Measurements from ENCODE around the gene GNA15.

Gene GNA15

DNA sequence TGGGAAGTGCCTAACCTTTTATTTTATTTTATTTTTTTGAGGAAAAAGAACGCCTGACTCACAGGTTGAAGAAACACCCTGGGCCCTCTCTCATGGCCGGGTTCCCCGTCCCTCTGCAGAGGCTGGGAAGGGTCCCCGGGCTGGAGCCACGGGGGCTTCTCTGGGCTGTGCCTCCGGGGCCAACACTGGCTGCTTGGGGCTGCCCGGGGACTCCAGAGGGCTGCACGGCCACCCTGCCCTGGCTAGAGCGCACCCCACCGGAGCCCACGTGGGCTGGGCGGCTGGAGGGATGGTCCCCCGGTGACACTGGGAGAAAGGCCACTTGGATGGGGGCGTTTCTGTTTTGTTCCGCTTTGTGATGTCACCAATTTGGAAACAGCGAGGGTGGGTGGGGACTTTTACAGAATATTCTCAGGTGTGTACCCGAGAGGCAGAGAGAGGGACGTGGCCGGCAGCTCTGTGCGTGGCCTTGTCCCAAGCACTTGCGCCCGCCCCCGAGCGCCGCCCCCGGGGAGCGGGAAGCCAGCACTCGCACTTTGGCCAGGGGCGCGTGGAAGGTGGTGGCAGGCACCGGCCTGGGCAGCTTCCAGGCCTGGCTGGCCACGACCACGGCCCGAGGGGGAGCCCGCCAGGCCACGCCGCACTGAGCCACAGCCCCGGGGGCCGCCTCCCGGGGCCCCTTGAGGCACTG, 13.9 kb upstream of the GNA15 start:
- DNase-seq, result no peak

DNA sequence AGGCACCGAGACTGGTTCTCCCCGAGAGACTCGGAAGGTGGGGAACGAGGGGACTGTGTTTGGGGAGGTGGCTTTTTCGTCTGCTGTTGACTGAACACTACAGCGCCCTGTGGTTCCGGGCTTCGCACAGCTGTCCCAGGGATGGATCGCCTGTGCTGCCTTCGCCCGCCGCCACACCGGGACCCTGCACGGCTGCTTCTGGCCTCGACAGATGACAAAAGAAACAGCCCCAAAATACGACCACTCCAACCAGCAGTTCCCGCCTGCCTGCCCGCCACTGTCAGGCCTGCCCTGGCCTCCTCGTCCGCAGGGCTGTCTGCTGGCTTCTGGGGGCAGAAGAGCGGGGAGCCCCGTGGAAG, 13.3 kb upstream of the GNA15 start:
- no peak for DNase-seq

DNA sequence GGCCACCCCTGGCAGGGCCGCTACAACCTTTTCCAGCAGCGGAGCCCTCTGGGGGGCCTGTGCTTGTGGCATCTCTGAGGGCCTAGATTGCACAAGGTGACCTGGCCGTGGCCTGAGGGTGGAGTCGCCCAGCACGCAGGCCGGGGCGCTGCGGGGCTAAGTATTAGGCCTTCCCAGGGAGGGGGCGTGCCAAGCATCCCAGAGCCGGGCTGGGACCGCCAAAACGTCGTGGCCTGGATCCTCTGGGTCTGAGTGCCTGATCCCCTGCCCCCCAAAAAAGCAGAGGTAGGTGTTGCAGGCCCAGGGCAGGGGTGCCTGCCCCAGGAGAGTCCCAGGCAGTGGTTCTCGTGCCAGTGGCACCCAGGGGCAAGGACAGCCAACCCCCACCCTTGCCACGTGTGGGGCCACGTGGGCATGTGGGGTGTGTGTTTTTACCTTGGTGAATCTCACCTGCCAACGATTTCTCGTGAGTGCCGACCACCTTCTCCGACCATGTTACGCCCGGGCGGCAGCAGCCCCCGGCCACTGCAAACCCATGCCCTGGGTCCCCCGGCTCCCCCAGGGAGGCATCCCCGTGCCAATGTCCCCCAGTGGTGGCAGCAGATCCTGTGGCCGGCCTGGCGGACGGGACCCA, 12.6 kb upstream of the GNA15 start:
- no peak for DNase-seq

DNA sequence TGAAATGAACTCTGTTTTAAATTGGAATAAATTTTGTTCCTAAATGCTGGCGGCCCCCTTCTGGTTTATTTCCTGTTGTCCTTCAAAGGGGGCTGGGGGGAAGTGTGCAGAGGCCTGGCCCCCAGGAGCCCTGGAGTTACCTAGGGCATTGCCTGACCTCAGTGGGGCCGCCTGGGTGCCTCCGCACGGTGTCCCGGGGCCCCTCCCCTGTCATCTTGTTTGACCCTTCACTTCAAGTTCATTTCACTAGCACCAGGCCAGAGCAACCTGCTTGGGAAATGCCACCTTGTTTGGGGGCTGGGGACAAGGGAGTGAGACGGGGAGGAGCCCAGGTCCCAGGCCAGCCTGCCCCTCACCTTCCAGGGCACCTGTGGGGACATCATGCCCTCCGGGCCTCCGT, 11.9 kb upstream of the GNA15 start:
- no peak for DNase-seq

DNA sequence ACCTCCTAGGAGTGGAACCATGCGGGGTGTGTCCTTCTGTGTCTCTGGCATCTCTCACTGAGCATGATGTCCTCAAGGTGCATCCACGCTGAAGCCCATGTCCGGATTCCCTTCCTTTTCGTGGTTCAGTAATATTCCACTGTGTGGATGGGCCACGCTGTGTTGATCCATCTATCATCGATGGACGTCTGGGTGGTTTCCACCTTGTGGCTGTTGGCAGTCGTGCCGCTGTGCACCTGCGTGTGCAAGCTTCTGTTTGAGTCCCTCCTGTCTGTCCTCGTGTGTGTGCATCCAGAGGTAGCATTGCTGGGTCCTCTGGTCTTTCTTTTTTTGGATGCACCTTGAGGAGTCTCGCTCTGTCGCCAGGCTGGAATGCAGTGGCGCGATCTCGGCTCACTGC, 11.2 kb upstream of the GNA15 start:
- no peak for DNase-seq

DNA sequence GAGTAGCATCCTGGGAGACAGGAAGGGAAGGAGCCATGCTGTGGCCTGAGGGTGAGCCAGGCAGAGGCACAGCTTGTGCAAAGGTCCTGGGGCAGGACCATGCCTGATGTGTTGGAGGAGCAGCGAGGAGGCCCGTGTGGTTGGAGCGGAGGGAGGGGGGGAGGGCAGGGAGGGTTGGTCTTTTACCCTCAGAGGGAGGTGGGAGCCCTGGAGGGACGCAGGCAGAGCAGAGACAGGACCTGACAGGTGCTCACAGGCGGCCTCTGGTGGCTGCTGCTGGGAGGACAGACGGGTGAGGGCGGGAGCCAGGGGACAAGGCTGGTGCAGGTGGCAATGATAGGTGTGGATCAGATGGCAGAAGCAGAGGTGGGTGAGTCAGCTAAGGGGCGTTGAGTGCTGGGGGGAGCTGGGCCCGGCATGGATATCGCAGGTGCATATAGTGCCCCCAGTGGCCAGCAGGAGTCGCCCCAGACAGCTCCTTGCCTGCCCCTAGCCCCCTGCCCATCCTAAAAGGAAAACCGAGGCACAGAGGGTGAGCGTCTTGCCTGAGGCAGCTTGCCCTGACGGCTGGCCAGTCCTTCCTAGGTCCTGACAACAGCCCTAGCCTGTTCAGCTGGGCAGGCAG, 9.8 kb upstream of the GNA15 start:
- DNase-seq, result peak; percentile 20

DNA sequence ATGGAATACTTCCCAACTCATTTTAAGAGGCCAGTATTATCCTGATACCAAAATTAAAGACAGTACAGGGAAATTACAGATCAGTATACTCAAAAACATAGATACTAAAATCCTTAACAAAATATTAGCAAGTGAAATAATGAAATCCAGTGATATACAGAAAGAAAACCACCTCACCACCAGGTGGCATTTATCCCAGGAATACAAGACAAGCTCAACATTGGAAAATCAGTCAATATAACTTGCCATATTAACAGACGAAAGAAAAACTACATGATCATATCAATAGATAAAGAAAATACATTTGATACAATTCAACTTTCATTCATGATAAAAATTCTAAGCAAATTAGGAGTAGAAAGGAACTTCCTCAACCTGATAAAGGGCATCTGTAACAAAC, 6.7 kb upstream of the GNA15 start:
- DNase-seq, result peak; percentile 13

DNA sequence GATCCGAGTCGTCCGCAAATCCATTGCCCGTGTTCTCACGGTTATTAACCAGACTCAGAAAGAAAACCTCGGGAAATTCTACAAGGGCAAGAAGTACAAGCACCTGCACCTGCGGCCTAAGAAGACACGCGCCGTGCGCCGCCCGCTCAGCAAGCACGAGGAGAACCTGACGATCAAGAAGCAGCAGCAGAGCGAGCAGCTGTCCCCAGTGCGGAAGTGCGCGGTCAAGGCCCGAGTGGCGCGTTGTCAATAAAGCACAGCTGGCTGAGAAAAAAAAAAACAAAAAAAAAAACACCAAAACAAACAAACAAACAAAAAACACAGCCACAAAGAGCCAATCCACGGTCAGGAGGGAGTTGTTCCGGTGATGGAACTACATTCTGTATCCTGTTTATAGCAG, 4.7 kb upstream of the GNA15 start:
- DNase-seq, result no peak

DNA sequence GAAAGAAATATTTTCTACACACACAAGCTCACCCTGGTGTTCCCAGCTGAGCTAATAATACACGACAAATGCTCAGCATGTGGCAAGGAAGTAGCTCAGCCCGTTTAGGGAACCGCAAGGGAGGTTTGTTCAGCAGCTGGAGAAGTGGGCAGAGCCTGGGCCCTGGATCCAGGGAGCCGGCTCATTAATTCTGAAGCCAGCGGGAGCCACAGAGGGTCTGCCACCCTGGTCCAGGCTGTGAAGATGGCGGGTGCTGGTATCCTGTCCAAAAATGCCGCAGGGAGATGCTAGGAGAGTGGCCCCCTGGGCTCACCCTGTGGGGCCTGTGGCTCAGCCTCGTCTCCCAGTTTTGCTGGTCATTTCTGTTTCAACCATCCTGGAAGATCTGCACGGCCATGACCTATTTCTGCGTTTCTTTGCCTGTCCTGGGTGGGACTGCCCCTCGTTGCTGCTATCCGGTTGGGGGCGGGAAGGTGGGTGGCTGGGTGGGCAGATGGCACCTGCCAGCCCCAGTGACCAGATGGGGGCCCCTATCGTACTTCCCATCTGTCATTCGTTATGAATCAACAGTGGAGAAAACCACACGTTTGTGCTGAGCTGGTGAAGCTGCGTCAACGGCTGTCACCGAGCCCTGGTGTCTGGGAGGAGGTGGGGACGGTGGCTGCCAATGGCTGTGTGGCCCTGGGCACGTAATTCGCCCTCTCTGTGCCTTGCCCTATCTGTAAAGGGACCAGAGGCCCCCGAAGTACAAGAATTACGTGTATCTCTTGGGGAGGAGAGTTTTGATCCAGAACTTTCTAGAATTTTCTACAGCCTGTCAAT, 2.7 kb upstream of the GNA15 start:
- peak; percentile 78 for DNase-seq

DNA sequence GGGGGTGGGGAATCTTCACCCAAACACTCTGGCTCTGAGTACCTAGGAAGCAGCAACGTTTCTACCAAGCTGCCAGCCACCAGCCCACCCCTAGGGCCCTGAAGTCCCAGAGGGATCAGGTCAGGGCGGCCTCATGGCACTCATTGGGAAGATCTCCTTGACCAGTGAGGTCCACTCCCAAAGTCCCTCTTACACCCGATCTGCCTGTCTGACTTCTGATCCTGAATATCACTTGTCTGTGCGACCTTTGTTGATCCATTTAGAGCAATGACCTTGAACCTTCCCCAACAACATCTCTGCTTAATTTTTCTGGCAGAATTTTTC, 2.1 kb upstream of the GNA15 start:
- DNase-seq, result no peak

DNA sequence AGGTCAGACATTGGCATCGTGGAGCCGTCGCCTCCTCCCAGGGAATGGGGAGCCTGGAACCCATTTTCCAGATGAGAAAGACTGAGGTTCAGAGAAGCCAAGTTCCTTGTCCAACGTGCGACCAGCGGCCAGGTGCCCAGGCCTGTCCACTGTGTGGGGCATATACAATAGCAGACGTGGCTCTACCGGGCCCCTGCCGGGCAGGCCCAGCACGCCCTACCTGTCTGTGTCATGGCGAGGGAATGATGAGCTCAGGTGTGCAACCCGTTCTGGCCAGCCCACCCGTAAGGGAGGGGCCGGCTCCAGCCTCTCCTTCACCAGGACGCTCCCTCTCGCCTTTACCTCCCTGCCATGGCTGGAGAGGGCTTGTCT, 837 bp downstream of the GNA15 start:
- no peak for DNase-seq

DNA sequence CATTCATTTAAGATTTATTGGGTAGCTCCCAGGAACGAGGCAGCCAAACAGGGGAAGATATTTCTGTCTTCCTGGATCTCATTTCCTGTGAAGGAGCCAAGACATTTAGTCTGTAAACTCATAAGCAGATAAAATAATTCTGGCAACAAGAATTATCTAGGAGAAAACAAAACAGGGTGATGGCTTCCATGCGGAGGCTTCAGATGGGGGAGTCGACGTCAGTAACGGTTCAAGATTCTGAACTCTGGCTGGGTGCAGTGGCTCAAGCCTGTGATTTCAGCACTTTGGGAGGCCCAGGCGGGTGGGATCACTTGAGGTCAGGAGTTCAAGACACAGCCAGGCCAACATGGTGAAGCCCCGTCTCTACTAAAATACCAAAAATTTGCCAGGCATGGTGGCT, 1.3 kb downstream of the GNA15 start:
- no peak for DNase-seq

DNA sequence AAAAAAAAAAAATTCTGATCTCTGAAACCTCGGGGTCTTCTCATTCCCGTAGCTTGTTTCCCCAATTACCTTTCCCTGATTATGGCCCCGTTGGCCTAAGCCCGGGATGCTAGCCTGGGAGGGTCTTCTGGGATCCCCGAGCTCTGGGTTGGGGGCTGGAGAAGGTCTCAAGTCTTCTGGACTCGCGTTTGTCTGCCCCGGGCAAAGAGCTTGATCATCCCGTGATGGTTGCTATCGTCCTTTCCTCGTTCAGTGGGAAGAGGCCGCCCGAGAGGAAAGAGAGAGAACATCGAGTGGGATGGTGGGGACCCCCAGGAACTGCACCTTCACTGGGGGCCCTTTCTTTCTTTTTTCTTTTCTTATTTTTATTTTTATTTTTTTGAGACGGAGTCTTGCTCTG, 2.4 kb downstream of the GNA15 start:
- no peak for DNase-seq

DNA sequence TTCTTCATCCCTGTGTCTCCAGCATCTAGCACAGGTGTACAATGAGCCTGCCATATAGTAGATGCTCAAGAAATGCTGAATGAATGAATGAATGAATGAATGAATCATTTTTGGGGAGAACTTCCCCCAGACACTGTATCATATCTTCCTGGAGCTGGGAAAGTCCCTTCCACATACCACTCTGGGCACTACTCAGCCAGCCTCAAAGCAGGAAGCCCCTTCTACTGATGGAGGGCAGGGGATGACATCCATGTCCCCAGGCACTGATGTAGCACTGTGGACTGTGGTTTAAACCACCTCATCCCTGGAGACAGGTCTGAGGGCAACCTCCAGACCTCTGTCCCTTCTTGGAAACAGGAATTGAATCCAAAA, 4.8 kb downstream of the GNA15 start:
- no peak for DNase-seq

DNA sequence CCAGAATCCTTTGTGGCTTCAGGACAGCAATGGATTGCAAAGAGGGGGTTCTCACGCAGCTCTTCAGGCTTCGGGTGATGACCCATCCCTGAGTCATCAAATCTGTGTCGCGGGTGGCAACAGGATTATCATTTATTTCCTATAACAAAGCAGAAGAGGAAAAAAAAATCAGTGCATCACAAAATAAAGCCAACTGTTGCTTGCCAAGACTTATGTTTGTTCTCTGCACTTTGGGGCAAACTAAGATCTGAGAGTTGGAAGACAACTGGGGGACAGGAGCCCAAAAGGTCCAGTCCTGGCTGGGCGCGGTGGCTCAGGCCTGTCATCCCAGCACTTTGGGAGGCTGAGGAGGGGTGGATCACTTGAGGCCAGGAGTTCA, 6.4 kb downstream of the GNA15 start:
- no peak for DNase-seq

DNA sequence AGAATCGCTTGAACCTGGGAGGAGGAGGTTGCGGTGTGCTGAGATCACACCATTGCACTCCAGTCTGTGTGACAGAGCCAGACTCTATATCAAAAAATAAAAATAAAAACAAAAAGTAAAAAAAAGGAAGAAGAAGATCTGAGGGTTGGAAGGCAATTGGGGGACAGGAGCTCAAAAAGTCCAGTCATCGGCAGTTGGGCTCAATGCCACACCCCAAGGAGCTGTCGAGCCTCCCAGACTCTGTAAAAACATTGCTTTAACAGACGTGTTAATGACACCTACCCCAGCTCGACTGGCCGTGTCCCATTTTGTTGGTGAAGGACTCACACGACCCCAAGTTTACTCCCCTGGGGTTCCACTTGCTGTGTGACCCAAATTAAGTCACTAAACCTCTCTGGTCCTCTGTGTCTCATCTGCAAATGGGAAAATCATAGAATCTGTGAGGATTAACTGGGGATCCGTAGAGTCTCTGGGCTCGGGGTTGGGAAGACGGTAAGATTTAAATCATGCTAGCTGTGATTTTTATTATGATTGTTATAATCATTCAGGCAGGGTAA, 7.0 kb downstream of the GNA15 start:
- DNase-seq, result no peak

DNA sequence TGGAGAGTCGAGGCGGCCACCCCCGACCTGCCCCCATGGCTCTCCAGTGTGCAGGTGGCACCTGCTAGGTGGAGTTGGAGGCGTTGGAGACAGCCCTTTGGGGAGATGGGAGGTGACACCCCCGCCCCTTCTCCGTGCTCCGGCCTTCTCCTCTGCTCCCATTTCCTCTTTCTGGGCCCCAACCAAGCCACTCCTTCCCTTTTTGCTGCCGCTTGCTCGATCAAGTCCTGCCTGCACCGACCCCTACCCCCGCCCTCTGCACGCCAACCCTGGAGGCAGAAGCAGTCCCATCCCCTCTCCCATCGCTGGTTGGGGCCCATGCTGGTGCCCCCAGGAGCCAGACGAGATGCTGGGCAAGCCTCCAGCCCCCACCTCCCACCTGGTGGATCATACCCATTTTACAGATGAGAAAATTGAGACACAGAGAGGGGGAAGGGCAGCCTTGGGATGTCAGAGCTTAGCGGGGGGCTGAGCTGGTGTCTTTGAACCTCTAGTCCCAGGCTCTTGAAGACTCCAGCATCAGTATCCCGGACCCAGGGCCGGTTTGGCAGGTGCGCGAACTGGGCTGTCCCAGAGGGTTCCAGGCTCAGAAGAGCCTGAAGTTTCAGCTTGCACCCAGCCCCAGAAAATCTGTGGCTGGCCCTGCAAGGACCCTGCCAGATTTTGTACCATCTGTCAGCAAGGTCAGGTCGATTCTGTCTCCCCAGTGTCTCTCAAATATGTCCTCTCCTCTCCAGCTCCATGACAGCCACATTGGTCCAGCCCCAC, 10.3 kb downstream of the GNA15 start:
- DNase-seq, result no peak

DNA sequence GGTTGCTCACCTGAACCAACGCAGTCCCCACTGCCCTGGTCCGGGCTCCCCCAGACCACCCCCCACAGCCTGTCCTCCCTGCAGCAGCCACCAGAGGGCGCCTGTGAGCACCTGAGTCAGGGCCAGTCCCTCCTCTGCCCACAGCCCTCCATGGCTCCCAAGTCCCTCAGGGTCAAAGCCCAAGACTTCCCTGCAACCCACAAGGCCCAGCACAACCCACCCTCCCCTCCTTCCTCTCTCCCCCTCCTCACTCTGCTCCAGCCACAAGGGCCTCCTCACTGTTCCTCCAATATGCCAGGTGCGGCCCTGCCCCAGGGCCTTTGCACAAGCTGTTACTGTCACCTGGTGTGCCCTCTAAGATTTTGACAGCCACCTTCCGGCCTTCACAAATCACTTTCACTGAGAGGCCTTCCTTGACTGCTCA, 10.9 kb downstream of the GNA15 start:
- no peak for DNase-seq

DNA sequence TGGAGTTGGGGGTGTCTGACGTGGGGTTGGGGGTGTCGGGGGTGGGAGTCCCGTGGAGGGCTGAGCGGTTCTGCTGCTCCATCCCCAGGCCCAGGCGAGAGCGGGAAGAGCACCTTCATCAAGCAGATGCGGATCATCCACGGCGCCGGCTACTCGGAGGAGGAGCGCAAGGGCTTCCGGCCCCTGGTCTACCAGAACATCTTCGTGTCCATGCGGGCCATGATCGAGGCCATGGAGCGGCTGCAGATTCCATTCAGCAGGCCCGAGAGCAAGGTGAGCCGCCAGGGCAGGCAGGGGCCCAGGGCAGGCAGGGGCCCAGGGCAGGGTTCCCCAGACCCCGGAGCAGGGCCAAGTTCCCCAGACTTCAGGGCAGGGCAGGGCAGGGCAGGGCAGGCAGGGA, 12.7 kb downstream of the GNA15 start:
- no peak for DNase-seq

DNA sequence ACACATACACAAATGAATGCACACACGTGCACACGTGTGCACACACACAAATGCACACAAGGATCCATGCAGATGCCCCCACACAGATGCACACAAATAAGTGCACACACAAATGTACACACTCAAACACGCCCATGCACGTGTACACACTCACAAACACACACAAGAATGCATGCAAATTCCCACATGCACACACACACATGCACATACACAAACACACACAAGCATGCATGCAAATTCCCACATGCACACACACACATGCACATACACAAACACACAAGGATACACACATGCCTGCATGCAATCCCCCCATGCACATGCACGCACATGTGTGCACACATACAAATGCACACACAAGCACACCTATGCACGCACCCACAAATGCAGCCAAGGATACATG, 13.3 kb downstream of the GNA15 start:
- DNase-seq, result no peak

DNA sequence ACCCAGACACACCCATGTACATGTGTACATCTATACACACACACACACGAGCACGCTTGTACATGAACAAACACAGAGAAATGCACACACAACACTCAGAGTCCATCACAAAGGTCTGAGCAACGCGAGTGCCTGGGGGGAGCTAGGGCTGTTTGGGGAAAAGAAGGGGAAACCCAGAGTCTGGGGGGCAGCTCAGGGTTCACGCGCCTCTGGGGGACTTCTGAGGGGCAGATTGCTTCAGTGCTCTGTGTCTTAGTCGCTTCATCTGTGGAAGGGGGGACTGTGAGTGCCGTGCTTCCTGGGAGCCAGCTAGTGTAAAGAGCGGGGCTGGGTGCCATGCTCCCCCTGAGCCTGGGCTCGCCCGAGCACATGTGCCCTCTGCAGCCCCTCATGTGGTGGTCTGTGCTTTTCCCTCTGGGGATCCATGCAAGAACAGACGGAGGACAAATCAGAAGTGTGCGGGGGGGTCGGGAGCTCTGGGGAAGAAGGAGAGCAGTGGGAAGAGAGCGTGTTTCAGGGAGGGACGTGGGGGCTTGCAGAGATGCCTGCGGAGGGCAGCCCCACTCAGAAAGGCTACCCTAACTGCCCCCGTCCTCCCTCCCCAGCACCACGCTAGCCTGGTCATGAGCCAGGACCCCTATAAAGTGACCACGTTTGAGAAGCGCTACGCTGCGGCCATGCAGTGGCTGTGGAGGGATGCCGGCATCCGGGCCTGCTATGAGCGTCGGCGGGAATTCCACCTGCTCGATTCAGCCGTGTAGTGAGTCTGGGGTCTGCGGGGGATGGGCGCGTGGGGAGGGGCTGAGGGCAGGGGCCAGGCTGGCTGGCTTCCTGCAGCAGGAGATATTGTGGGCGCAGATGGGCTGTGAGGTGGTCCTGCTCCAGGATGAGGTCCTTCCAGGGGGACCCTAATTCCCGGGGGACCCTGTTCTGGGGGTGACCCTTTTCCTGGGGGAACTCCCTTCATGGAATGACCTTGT, 14.0 kb downstream of the GNA15 start:
- DNase-seq, result no peak
